K562 (cell line): ENCODE data around the gene GJC2. TPM values are rescaled to one million over a fixed set of nuclear protein-coding genes. Genes with fewer than 3 reads are reported as not detected.

Source experiments
- ATAC-seq: fragments of 200-7000 bp; cut with Tn5 transposase; 3 replicates; pipeline ENCODE4 v1.9.1; 2020; ENCODE audit warnings: moderate library complexity
- BruUV-seq: library from RNA; stranded (reverse); fragments of 400-500 nt; replicated peaks from 2 replicates; lab custom pipeline; 2021; lab: Mats Ljungman, UMichigan
- CTCF ChIA-PET: fragments of 300-600 bp; formaldehyde crosslinking; extraction: SDS; loops from one replicate; lab custom pipeline; 2021; ENCODE audit warnings: low intra/inter-chr PET ratio; lab: Yijun Ruan, JAX
- POLR2A ChIA-PET: fragments of 300-600, 350-650 bp; sonication (Branson Sonifier 250); formaldehyde crosslinking; extraction: SDS; loops from one replicate; lab custom pipeline; 2021; ENCODE audit warnings: antibody characterized with exemption, inconsistent platforms; lab: Yijun Ruan, JAX
- DNase-seq, 4 experiments: peaks; one replicate each; pipeline versions ENCODE4 v3.0.0 to v3.0.0-alpha.2; 2011 to 2018; ENCODE audit warnings: low spot score in 3 of 4, mixed read lengths in 3 of 4; ENCODE audit errors: extremely low read depth in 1 of 4
- FAIRE-seq: peaks from 2 replicates; lab custom pipeline; 2011; peaks lifted over from hg19 to GRCh38; lab: Jason Lieb, UNC
- H2AFZ ChIP-seq: 2 replicates; pipeline ENCODE4 v1.6.0; 2011; ENCODE audit warnings: low read depth, low read length, control low read depth, inconsistent platforms
- H3K27ac ChIP-seq: fragments of 200-600 bp; 3 replicates; pipeline ENCODE4 v1.8.0; 2011; ENCODE audit warnings: low read depth, mild to moderate bottlenecking, control low read depth, inconsistent platforms, low read length, moderate library complexity, mixed read lengths; ENCODE audit errors: extremely low read depth
- H3K27me3 ChIP-seq, 2 experiments: fragments of 300-600 bp in 1 of 2; 2 replicates in 1 of 2; 3 replicates in 1 of 2; pipeline versions ENCODE4 v1.6.0 to v1.8.0; 2011; ENCODE audit warnings: inconsistent platforms in 2 of 2, low read length in 2 of 2, mild to moderate bottlenecking in 1 of 2, mixed read lengths in 1 of 2, moderate library complexity in 1 of 2; ENCODE audit not compliant: control insufficient read depth in 2 of 2, insufficient read depth in 2 of 2
- H3K36me3 ChIP-seq: fragments of 300-600 bp; 3 replicates; pipeline ENCODE4 v1.8.0; 2011; ENCODE audit warnings: mild to moderate bottlenecking, low read length, inconsistent platforms; ENCODE audit not compliant: control insufficient read depth, insufficient read depth
- H3K4me1 ChIP-seq, 2 experiments: fragments of 200-600 bp in 1 of 2; replicated peaks in 1 of 2; 2 replicates in 1 of 2; 3 replicates in 1 of 2; pipeline versions ENCODE4 v1.5.1 to v1.8.0; 2011; ENCODE audit warnings: inconsistent platforms in 2 of 2, low read length in 2 of 2, mild to moderate bottlenecking in 1 of 2, mixed read lengths in 1 of 2, moderate library complexity in 1 of 2; ENCODE audit not compliant: control insufficient read depth in 2 of 2, insufficient read depth in 2 of 2
- H3K4me2 ChIP-seq: 2 replicates; pipeline ENCODE4 v1.6.1; 2011; ENCODE audit warnings: low read length, control low read depth, inconsistent platforms, mixed read lengths; ENCODE audit not compliant: insufficient read depth
- H3K4me3 ChIP-seq: fragments of 200-600 bp; sonication (generic), shearing (Covaris generic); 2 replicates; pipeline ENCODE4 v1.5.1; 2016; ENCODE audit warnings: control low read depth, inconsistent platforms
- H3K79me2 ChIP-seq: fragments of 200-600 bp; 3 replicates; pipeline ENCODE4 v1.8.0; 2011; ENCODE audit warnings: low read length, inconsistent platforms; ENCODE audit not compliant: control insufficient read depth, insufficient read depth
- H3K9ac ChIP-seq, 2 experiments: 2 replicates each; pipeline versions ENCODE4 v1.6.0 to v1.6.1; 2011; ENCODE audit warnings: low read depth in 2 of 2, low read length in 2 of 2, control low read depth in 1 of 2, inconsistent platforms in 1 of 2, mild to moderate bottlenecking in 1 of 2, mixed read lengths in 1 of 2; ENCODE audit not compliant: insufficient read depth in 1 of 2
- H3K9me1 ChIP-seq: one replicate; pipeline ENCODE4 v1.6.0; 2011; ENCODE audit warnings: inconsistent platforms, mild to moderate bottlenecking, low read length, moderate library complexity; ENCODE audit not compliant: control insufficient read depth, insufficient read depth
- H3K9me3 ChIP-seq: replicated peaks from 2 replicates; pipeline ENCODE4 v1.5.1; 2011; ENCODE audit warnings: low read depth, low read length, inconsistent platforms; ENCODE audit not compliant: control insufficient read depth, insufficient read depth
- H4K20me1 ChIP-seq: replicated peaks from 2 replicates; pipeline ENCODE4 v1.6.1; 2011; ENCODE audit warnings: low read length, inconsistent platforms, mixed read lengths; ENCODE audit not compliant: control insufficient read depth, insufficient read depth
- CTCF ChIP-seq, 3 experiments: IDR thresholded peaks in 2 of 3; conservative IDR thresholded peaks in 1 of 3; 2 replicates each; pipeline ENCODE4 v1.5.1; 2011 to 2012; ENCODE audit warnings: low read length in 3 of 3, mild to moderate bottlenecking in 3 of 3, control low read depth in 2 of 3, improper control_type of control experiment in 1 of 3, inconsistent platforms in 1 of 3, low read depth in 1 of 3, mixed read lengths in 1 of 3, moderate library complexity in 1 of 3; ENCODE audit not compliant: insufficient read depth in 2 of 3
- ZNF3 ChIP-seq: fragments of 250-450 bp; sonication (Bioruptor Pico); IDR thresholded peaks from 2 replicates; pipeline ENCODE4 v1.5.0; 2021; ENCODE audit warnings: mild to moderate bottlenecking, moderate library complexity
- ZNF830 ChIP-seq: fragments of 250-450 bp; sonication (Bioruptor Pico); IDR thresholded peaks from 2 replicates; pipeline ENCODE4 v1.5.0; 2021; ENCODE audit warnings: mild to moderate bottlenecking
- WGBS: fragments of 100-300 bp; shearing (Covaris generic); methylation state at CpG from one replicate; pipeline ENCODE4 v1.1.6; 2016; ENCODE audit warnings: low coverage, mixed read lengths; ENCODE audit not compliant: insufficient coverage; ENCODE audit errors: missing lambda C conversion rate; 5-methylcytosine and 5-hydroxymethylcytosine counted together
- in situ Hi-C: fragments of 300-500 bp; cut with MboI; formaldehyde crosslinking; loops from 4 replicates; pipeline ENCODE4 v1.15.0; 2018; ENCODE audit warnings: inconsistent platforms, mixed read lengths
- intact Hi-C: fragments of 100-400 bp; cut with micrococcal nuclease; formaldehyde crosslinking; loops from 2 replicates; pipeline ENCODE4 v1.14.2; 2022
- polyA plus RNA-seq, 8 experiments: library from polyadenylated mRNA; depleted of rRNA in 4 of 8; stranded (reverse) in 5 of 8; unstranded in 3 of 8; fragments of >200 nt; fragmentation: Nextera tagmentation in 2 of 8; fragmentation: Illumina TruSeq in 1 of 8; extraction: Ambion mirVana in 2 of 8; extraction: Trizol in 1 of 8; gene quantifications; 2 replicates each; pipeline versions ENCODE4 v1.2.1 to v1.2.3, GENCODE V29; 2011 to 2014; ENCODE audit warnings: inconsistent platforms in 1 of 8, missing spikeins in 1 of 8
- total RNA-seq, 7 experiments: library from RNA; depleted of rRNA in 6 of 7; stranded (reverse); fragments of >200 nt in 6 of 7; fragmentation: Illumina TruSeq in 2 of 7; extraction: Trizol in 2 of 7; gene quantifications; 2 replicates each; pipeline versions ENCODE4 v1.2.1 to v1.2.3, GENCODE V29; 2011 to 2021; ENCODE audit warnings: low replicate concordance in 1 of 7

Gene GJC2
- total and polyA plus RNA-seq, 9 of the 15 experiments (the other 6 are each of a cell fraction or from before 2014, with no cell fraction given) = 0.03 to 0.62 (median 0.11) TPM; not detected in 2

- peaks cover 0 to 36% of the 10 kb centered on the region in 2 experiments; a peak in 2 of 5 replicates for H3K4me1 ChIP-seq
- no peaks in the 10 kb centered on the region for H3K36me3 ChIP-seq
- TF ChIP-seq CTCF (IDR thresholded peaks at IDR 0.05 in 2 of 3, conservative IDR thresholded peaks at IDR 0.05 in 1 of 3; ENCODE audit: insufficient read depth in 2 of 3, low read depth in 1 of 3, low read length in 3 of 3) (0 out of 6 replicates have a peak, but pooled peaks of 1 of the 3 experiments have one; percentile 3), ZNF3 (no peak), ZNF830 (CRISPR knock-in tag) (no peak)
- TF ChIP-seq, all 486 proteins: peak for 1
- Histone ChIP-seq H3K4me2 (no peak overlapping the region), H3K27ac (no peak overlapping the region), H3K79me2 (no peaks in the 10 kb centered on the region), H3K27me3 (peaks cover 17 to 31% of the 10 kb centered on the region in 2 experiments; a peak in 4 of 5 replicates), H3K9ac (no peak overlapping the region), H4K20me1 (no peaks in the 10 kb centered on the region; the same call in 1 of the 2 replicates), H2AFZ (no peak overlapping the region), H3K4me3 (no peak overlapping the region), H3K9me3 (no peaks in the 10 kb centered on the region), H3K9me1 (no peaks in the 10 kb centered on the region)
- 9% methylated on average over 16 of the region's 16 CpGs for WGBS
- ChIA-PET POLR2A (interaction anchor here (0.7 to 1.1 kb wide), 2 partner anchors 218 to 251 kb away, joined by 3 to 4 read pairs; a partner anchor contains a TSS), CTCF (no interaction called here)
- in situ Hi-C loops (no loop called here), intact Hi-C loops (no loop called here)
- FAIRE-seq (no peak), DNase-seq (no peak), ATAC-seq (peak; percentile 19)
- no TSS peak for BruUV-seq
Observed at GRCh38 chr1:228206582-228207351, 57.0 kb downstream of the GJC2 start.
